PC-3 (cell line): ENCODE measurements around the gene TSEN2.

Experiments used
- EZH2 ChIP-seq: fragments of 300-600 bp; sonication (generic); IDR thresholded peaks from one replicate; pipeline ENCODE4 v1.6.1; 2017; ENCODE audit warnings: antibody characterized with exemption, mild to moderate bottlenecking, low read length; ENCODE audit not compliant: unreplicated experiment
- EZH2phosphoT487 ChIP-seq: fragments of 300-600 bp; sonication (generic); IDR thresholded peaks from 2 replicates; pipeline ENCODE4 v1.6.1; 2018; ENCODE audit warnings: mild to moderate bottlenecking, antibody characterized with exemption, low read length, borderline replicate concordance
- TF ChIP-seq, protein P1 (sequence below): fragments of 300-600 bp; sonication (generic); conservative IDR thresholded peaks from 2 replicates; pipeline ENCODE4 v1.5.1; 2017; ENCODE audit warnings: antibody characterized with exemption, low read depth, mild to moderate bottlenecking, low read length

DNA sequence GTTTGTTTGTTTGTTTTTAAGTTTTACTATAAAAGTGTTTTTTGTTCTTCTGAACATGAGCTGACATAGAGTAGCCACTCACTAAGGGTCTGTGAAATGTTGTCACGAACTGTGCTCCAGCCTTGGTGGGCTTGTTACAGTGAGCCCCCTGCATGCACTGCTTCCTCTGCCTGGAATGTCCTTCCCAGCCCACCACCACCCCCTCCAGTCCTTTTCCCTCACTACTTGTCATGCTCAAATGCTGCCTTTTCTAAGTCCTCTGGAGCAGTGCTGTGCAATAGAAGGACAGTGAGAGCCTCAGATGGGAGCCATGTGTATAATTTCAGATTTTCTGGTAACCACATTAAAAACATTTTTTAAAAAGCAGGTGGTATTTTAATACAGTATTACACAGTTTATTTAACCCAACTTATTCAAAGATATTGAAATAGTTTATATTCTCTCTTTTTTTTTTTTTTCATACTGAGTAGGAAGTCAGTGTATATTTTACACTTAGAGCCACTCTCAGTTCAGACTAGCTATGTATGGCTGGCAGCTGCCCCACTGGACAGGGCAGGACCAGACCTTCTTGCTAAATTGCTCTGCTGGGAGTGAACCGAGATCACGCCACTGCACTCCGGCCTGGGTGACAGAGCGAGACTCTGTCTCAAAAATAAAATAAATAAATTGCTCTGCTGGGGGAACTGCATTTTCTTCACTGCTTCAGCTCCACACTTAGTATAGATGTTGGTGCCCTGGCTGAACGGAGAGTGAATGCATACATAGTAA is 34.2 kb downstream of the TSEN2 start:
- TF ChIP-seq, protein P1, sequence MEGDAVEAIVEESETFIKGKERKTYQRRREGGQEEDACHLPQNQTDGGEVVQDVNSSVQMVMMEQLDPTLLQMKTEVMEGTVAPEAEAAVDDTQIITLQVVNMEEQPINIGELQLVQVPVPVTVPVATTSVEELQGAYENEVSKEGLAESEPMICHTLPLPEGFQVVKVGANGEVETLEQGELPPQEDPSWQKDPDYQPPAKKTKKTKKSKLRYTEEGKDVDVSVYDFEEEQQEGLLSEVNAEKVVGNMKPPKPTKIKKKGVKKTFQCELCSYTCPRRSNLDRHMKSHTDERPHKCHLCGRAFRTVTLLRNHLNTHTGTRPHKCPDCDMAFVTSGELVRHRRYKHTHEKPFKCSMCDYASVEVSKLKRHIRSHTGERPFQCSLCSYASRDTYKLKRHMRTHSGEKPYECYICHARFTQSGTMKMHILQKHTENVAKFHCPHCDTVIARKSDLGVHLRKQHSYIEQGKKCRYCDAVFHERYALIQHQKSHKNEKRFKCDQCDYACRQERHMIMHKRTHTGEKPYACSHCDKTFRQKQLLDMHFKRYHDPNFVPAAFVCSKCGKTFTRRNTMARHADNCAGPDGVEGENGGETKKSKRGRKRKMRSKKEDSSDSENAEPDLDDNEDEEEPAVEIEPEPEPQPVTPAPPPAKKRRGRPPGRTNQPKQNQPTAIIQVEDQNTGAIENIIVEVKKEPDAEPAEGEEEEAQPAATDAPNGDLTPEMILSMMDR, result no peak
- TF ChIP-seq EZH2phosphoT487, result no peak
- no peak for TF ChIP-seq EZH2
